ENCODE data around the gene ZAP70.

Gene ZAP70

DNA sequence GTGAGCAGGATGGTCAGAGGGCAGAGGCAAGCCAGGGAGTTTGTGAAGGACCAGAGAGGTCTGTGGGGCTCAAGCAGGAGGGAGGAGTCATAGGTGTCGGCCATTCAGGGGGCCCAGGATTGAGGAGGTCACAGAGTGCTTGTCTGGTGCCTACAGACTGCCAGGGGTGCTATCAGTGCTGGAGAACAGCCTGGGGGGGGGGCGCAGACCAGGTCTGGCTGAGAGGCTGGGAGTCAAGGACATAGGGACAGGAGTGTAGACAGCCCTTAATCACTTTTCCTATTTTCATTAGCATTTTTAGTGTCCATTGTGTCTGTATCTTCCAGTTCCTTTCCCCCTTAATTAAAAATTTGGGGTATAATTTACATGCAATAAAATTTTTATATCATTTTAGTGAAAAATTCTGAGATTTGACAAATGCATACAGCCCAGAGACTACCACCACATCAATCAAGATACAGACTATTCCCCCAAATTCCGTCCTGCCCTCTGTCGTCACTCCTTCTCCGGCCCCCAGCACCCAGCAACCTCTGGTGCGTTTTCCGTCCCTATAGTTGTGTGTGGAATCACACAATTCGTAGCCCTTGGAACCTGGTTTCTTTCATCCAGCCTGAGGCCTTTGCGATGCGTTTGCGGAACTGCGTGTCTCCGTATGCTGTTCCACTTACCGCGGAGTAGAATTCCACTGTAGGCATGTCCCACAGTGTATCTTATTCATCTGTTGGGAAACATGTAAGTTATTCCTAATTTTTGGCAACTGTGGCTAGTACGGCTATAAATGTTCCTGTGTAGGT lies 6.2 kb downstream of the ZAP70 start:
- H3K27me3 ChIP-seq (ENCODE audit: control insufficient read depth in 1 of 2, insufficient read depth in 2 of 2, low read length in 2 of 2), result peaks cover 0 to 11% of the 10 kb centered on the region in 2 donors
- no peak overlapping the region for H3K9ac ChIP-seq (ENCODE audit: low read length)
- H3K36me3 ChIP-seq (ENCODE audit: insufficient read depth, low read length), result no peaks in the 10 kb centered on the region
- no peaks in the 10 kb centered on the region for H3K4me1 ChIP-seq (ENCODE audit: insufficient read depth, low read length)
- no peak overlapping the region for H3K4me3 ChIP-seq (ENCODE audit: low read depth in 1 of 2, low read length in 2 of 2)
- no peak overlapping the region for H3K27ac ChIP-seq (ENCODE audit: low read depth, low read length)
- H3K9me3 ChIP-seq (ENCODE audit: low read length), result no peaks in the 10 kb centered on the region

DNA sequence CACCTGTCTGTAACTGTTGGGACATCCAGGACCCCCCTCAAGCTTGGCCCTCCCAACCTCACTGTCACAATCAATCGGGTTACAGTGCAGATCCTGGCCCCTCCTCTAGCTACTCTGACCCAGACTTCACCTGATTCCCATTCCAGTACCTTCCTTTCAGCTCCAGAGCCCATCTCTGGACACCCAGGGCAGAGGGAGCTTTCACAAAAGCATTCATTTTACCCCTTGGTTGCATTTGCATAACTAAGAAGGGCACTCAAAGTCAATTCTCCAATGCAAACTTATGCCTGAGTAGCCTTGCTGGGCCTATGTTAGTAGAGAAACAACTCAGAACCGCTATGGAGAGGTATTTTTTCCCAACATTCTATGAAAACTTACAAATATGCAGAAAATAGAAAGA lies 7.4 kb downstream of the ZAP70 start:
- H3K4me3 ChIP-seq (ENCODE audit: low read depth in 1 of 2, low read length in 2 of 2), result no peak overlapping the region
- H3K27ac ChIP-seq (ENCODE audit: low read depth, low read length), result no peak overlapping the region
- no peak overlapping the region for H3K9ac ChIP-seq (ENCODE audit: low read length)
- H3K9me3 ChIP-seq (ENCODE audit: low read length), result no peaks in the 10 kb centered on the region
- H3K4me1 ChIP-seq (ENCODE audit: insufficient read depth, low read length), result no peaks in the 10 kb centered on the region
- H3K36me3 ChIP-seq (ENCODE audit: insufficient read depth, low read length), result no peaks in the 10 kb centered on the region
- H3K27me3 ChIP-seq (ENCODE audit: control insufficient read depth in 1 of 2, insufficient read depth in 2 of 2, low read length in 2 of 2), result peaks cover 0 to 16% of the 10 kb centered on the region in 2 donors

DNA sequence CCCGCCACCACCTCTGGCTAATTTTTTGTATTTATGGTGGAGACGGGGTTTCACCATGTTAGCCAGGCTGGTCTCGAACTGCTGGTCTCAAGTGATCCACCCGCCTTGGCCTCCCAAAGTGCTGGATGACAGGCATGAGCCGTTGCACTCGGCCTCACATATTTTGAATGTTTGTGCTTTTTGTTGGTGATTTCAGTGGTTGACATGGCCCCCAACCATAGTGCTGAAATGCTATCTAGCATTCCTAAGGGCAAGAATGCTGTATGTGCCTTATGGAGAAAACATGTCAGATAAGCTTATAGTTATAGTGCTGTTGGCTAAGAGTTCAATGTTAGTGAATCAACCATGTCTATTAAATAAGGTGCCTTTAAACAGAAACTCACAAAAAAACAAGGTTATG lies 8.9 kb downstream of the ZAP70 start:
- H3K27ac ChIP-seq (ENCODE audit: low read depth, low read length), result no peak overlapping the region
- no peaks in the 10 kb centered on the region for H3K4me1 ChIP-seq (ENCODE audit: insufficient read depth, low read length)
- H3K9me3 ChIP-seq (ENCODE audit: low read length), result no peaks in the 10 kb centered on the region
- H3K27me3 ChIP-seq (ENCODE audit: control insufficient read depth in 1 of 2, insufficient read depth in 2 of 2, low read length in 2 of 2), result peaks cover 0 to 16% of the 10 kb centered on the region in 2 donors
- no peak overlapping the region for H3K9ac ChIP-seq (ENCODE audit: low read length)
- no peaks in the 10 kb centered on the region for H3K36me3 ChIP-seq (ENCODE audit: insufficient read depth, low read length)
- no peak overlapping the region for H3K4me3 ChIP-seq (ENCODE audit: low read depth in 1 of 2, low read length in 2 of 2)

- Histone ChIP-seq H3K36me3 (ENCODE audit: insufficient read depth, low read length) (no peaks in the 10 kb centered on the region), H3K27ac (ENCODE audit: low read depth, low read length) (no peak overlapping the region), H3K27me3 (ENCODE audit: control insufficient read depth in 1 of 2, insufficient read depth in 2 of 2, low read length in 2 of 2) (peaks cover 0 to 16% of the 10 kb centered on the region in 2 donors), H3K4me3 (ENCODE audit: low read depth in 1 of 2, low read length in 2 of 2) (no peak overlapping the region), H3K9me3 (ENCODE audit: low read length) (no peaks in the 10 kb centered on the region), H3K9ac (ENCODE audit: low read length) (no peak overlapping the region), H3K4me1 (ENCODE audit: insufficient read depth, low read length) (no peaks in the 10 kb centered on the region)
Observed at GRCh38 chr2:97723156-97724072, 10.0 kb downstream of the ZAP70 start.

DNA sequence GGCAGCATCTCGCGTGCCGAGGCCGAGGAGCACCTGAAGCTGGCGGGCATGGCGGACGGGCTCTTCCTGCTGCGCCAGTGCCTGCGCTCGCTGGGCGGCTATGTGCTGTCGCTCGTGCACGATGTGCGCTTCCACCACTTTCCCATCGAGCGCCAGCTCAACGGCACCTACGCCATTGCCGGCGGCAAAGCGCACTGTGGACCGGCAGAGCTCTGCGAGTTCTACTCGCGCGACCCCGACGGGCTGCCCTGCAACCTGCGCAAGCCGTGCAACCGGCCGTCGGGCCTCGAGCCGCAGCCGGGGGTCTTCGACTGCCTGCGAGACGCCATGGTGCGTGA lies 10.7 kb downstream of the ZAP70 start:
- Histone ChIP-seq H3K27ac (ENCODE audit: low read depth, low read length) (no peak overlapping the region), H3K9ac (ENCODE audit: low read length) (no peak overlapping the region), H3K9me3 (ENCODE audit: low read length) (no peaks in the 10 kb centered on the region), H3K4me1 (ENCODE audit: insufficient read depth, low read length) (no peaks in the 10 kb centered on the region), H3K36me3 (ENCODE audit: insufficient read depth, low read length) (no peaks in the 10 kb centered on the region), H3K27me3 (ENCODE audit: control insufficient read depth in 1 of 2, insufficient read depth in 2 of 2, low read length in 2 of 2) (peaks cover 0 to 16% of the 10 kb centered on the region in 2 donors), H3K4me3 (ENCODE audit: low read depth in 1 of 2, low read length in 2 of 2) (no peak overlapping the region)

DNA sequence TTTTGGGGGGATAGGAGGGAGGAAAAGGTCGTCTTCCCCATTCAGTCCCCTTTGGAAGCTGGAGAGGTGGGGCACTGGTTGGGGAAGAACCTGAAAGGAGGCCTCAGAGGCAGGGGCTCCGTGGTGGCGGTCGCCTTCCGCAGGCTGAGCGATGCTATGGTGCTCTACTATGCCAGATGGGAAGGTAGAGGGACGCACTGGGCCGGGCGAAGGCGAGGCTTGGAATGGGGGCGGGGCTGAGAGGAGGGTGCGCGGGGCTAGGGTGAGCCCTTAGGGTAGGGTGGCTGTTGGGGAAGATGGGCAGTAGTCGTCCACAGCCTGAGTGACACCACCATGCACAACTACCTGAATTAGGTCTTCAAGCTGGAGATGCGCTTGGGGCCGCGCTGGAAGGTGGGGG lies 11.1 kb downstream of the ZAP70 start:
- peaks cover 0 to 16% of the 10 kb centered on the region in 2 donors for H3K27me3 ChIP-seq (ENCODE audit: control insufficient read depth in 1 of 2, insufficient read depth in 2 of 2, low read length in 2 of 2)
- no peak overlapping the region for H3K9ac ChIP-seq (ENCODE audit: low read length)
- H3K36me3 ChIP-seq (ENCODE audit: insufficient read depth, low read length), result no peaks in the 10 kb centered on the region
- no peak overlapping the region for H3K27ac ChIP-seq (ENCODE audit: low read depth, low read length)
- no peak overlapping the region for H3K4me3 ChIP-seq (ENCODE audit: low read depth in 1 of 2, low read length in 2 of 2)
- H3K9me3 ChIP-seq (ENCODE audit: low read length), result no peaks in the 10 kb centered on the region
- H3K4me1 ChIP-seq (ENCODE audit: insufficient read depth, low read length), result no peaks in the 10 kb centered on the region

DNA sequence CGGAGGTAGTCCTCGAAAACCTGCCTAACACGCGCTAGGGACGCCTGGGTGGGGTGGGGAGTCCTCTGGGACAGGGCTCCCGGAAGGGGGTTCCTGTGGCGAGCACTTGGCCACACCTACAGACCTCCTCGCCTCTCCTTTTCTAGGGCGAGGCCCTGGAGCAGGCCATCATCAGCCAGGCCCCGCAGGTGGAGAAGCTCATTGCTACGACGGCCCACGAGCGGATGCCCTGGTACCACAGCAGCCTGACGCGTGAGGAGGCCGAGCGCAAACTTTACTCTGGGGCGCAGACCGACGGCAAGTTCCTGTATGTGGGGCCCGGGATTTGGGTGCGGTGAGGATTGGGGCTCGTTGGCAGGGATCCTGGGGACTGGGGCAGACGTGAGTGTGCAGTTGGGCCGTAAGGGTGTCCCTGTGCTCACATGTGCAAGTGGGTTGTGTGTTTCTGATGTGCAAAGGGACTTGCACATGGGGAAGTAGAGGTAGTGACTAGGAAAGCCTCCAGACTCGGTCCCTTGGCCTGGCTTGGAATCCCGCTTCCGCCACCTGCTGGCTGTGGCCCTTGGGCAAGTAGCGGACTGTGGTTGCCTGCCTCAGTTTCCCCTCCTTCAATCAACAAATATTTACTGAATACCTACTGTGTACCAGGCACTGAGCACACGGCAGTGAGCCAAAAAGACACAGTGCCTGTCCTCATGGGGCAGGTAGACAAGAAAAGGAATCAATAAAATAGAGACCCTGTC lies 11.7 kb downstream of the ZAP70 start:
- Histone ChIP-seq H3K4me3 (ENCODE audit: low read depth in 1 of 2, low read length in 2 of 2) (no peak overlapping the region), H3K36me3 (ENCODE audit: insufficient read depth, low read length) (no peaks in the 10 kb centered on the region), H3K9me3 (ENCODE audit: low read length) (peaks cover 2% of the 10 kb centered on the region), H3K27me3 (ENCODE audit: control insufficient read depth in 1 of 2, insufficient read depth in 2 of 2, low read length in 2 of 2) (peaks cover 0 to 16% of the 10 kb centered on the region in 2 donors), H3K9ac (ENCODE audit: low read length) (no peak overlapping the region), H3K4me1 (ENCODE audit: insufficient read depth, low read length) (no peaks in the 10 kb centered on the region), H3K27ac (ENCODE audit: low read depth, low read length) (no peak overlapping the region)

- H3K4me3 ChIP-seq (ENCODE audit: low read depth in 1 of 2, low read length in 2 of 2), result no peak overlapping the region
- H3K4me1 ChIP-seq (ENCODE audit: insufficient read depth, low read length), result no peaks in the 10 kb centered on the region
- H3K9ac ChIP-seq (ENCODE audit: low read length), result no peak overlapping the region
- H3K27ac ChIP-seq (ENCODE audit: low read depth, low read length), result no peak overlapping the region
- peaks cover 0 to 16% of the 10 kb centered on the region in 2 donors for H3K27me3 ChIP-seq (ENCODE audit: control insufficient read depth in 1 of 2, insufficient read depth in 2 of 2, low read length in 2 of 2)
- H3K9me3 ChIP-seq (ENCODE audit: low read length), result peaks cover 4% of the 10 kb centered on the region
- H3K36me3 ChIP-seq (ENCODE audit: insufficient read depth, low read length), result no peaks in the 10 kb centered on the region
Observed at GRCh38 chr2:97726261-97727064, 13.1 kb downstream of the ZAP70 start.

DNA sequence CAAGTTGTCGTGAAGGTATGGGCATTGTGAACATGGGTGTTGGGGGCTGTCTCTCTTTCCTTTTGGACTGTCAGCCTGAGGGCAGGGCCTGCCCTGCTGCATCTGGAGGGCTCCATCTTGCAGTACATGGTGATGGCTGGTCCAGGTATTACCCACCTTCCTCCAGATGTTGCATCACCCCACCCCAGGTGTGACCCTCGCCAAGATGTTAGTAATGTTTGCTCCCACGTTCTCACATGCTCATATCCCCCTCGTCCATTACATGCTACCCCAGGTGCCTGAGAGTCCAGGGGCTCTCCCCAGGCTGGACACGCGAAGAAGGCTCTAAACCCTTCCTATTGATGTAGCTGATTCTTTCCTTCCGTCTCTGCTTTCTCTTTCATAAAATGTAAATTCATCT lies 13.9 kb downstream of the ZAP70 start:
- H3K27ac ChIP-seq (ENCODE audit: low read depth, low read length), result no peak overlapping the region
- H3K9me3 ChIP-seq (ENCODE audit: low read length), result peaks cover 4% of the 10 kb centered on the region
- no peak overlapping the region for H3K4me3 ChIP-seq (ENCODE audit: low read depth in 1 of 2, low read length in 2 of 2)
- no peaks in the 10 kb centered on the region for H3K36me3 ChIP-seq (ENCODE audit: insufficient read depth, low read length)
- H3K9ac ChIP-seq (ENCODE audit: low read length), result no peak overlapping the region
- peaks cover 0 to 16% of the 10 kb centered on the region in 2 donors for H3K27me3 ChIP-seq (ENCODE audit: control insufficient read depth in 1 of 2, insufficient read depth in 2 of 2, low read length in 2 of 2)
- no peaks in the 10 kb centered on the region for H3K4me1 ChIP-seq (ENCODE audit: insufficient read depth, low read length)

GRCh38 chr2:97728091-97728731 lies 14.8 kb downstream of the ZAP70 start:
- H3K9me3 ChIP-seq (ENCODE audit: low read length), result peaks cover 4% of the 10 kb centered on the region
- H3K9ac ChIP-seq (ENCODE audit: low read length), result no peak overlapping the region
- H3K4me3 ChIP-seq (ENCODE audit: low read depth in 1 of 2, low read length in 2 of 2), result no peak overlapping the region
- H3K27ac ChIP-seq (ENCODE audit: low read depth, low read length), result no peak overlapping the region
- no peaks in the 10 kb centered on the region for H3K36me3 ChIP-seq (ENCODE audit: insufficient read depth, low read length)
- peaks cover 0 to 16% of the 10 kb centered on the region in 2 donors for H3K27me3 ChIP-seq (ENCODE audit: control insufficient read depth in 1 of 2, insufficient read depth in 2 of 2, low read length in 2 of 2)
- H3K4me1 ChIP-seq (ENCODE audit: insufficient read depth, low read length), result no peaks in the 10 kb centered on the region
